HepG2 (cell line): ENCODE results near the gene MBTD1. TPM values are rescaled to one million over a fixed set of nuclear protein-coding genes. Genes with fewer than 3 reads are reported as not detected.
A peak's percentile ranks its signal among the peaks of the same experiment; 100 is the strongest.

Source experiments
- ESRRA ChIP-seq: sonication (generic); formaldehyde crosslinking; IDR thresholded peaks from 2 replicates; pipeline ENCODE4 v1.5.1; 2020; ENCODE audit warnings: mild to moderate bottlenecking, low read depth, missing genetic modification reagents
- GTF2F1 ChIP-seq: fragments of 150-350 bp; IDR thresholded peaks from 2 replicates; pipeline ENCODE4 v1.6.1; 2014; ENCODE audit warnings: low read length
- MXI1 ChIP-seq: IDR thresholded peaks from 3 replicates; pipeline ENCODE4 v1.6.1; 2012; ENCODE audit warnings: low read depth, low read length, inconsistent platforms, borderline replicate concordance
- NFIB ChIP-seq: sonication (generic); formaldehyde crosslinking; IDR thresholded peaks from 2 replicates; pipeline ENCODE4 v1.9.0; 2021; ENCODE audit warnings: missing genetic modification reagents, mild to moderate bottlenecking, borderline replicate concordance
- ZFP1 ChIP-seq: IDR thresholded peaks from 2 replicates; pipeline ENCODE4 v1.6.1; 2016
- ZFYVE20 ChIP-seq: sonication (generic); formaldehyde crosslinking; IDR thresholded peaks from 2 replicates; pipeline ENCODE4 v1.8.0; 2023; ENCODE audit warnings: low read depth, mild to moderate bottlenecking, moderate library complexity, missing genetic modification reagents, borderline replicate concordance
- ZNF230 ChIP-seq: sonication (generic); formaldehyde crosslinking; IDR thresholded peaks from 2 replicates; pipeline ENCODE4 v1.4.0; 2020; ENCODE audit warnings: mild to moderate bottlenecking, missing genetic modification reagents
- ZNF264 ChIP-seq: sonication (generic); formaldehyde crosslinking; IDR thresholded peaks from 2 replicates; pipeline ENCODE4 v1.4.0; 2020; ENCODE audit warnings: missing genetic modification reagents
- ZNF326 ChIP-seq: sonication (generic); formaldehyde crosslinking; IDR thresholded peaks from 2 replicates; pipeline ENCODE4 v1.4.0; 2020; ENCODE audit warnings: missing genetic modification reagents, borderline replicate concordance
- ZNF468 ChIP-seq: sonication (generic); formaldehyde crosslinking; IDR thresholded peaks from 2 replicates; pipeline ENCODE4 v1.8.0; 2022; ENCODE audit warnings: mild to moderate bottlenecking, moderate library complexity, missing genetic modification reagents
- ZNF629 ChIP-seq: sonication (generic); formaldehyde crosslinking; conservative IDR thresholded peaks from 2 replicates; pipeline ENCODE4 v1.5.0; 2020; ENCODE audit warnings: missing genetic modification reagents
- ZNF672 ChIP-seq: sonication (generic); formaldehyde crosslinking; IDR thresholded peaks from 2 replicates; pipeline ENCODE4 v1.8.1; 2022; ENCODE audit warnings: missing genetic modification reagents
- ZNF703 ChIP-seq: sonication (generic); formaldehyde crosslinking; IDR thresholded peaks from 2 replicates; pipeline ENCODE4 v1.5.1; 2020; ENCODE audit warnings: missing genetic modification reagents, mild to moderate bottlenecking, moderate library complexity, borderline replicate concordance
- ZNF761 ChIP-seq: sonication (generic); formaldehyde crosslinking; conservative IDR thresholded peaks from 2 replicates; pipeline ENCODE4 v1.4.0; 2020; ENCODE audit warnings: mild to moderate bottlenecking, missing genetic modification reagents
- polyA plus RNA-seq, 8 experiments: library from polyadenylated mRNA; depleted of rRNA in 3 of 8; stranded (reverse) in 7 of 8; unstranded in 1 of 8; fragments of >200 nt; fragmentation: Illumina TruSeq in 4 of 8; extraction: Trizol in 4 of 8; gene quantifications; 2 replicates each; pipeline versions ENCODE4 v1.2.1 to v1.2.3, GENCODE V29; 2011 to 2016; ENCODE audit warnings: low read depth in 4 of 8, missing spikeins in 1 of 8, mixed read lengths in 1 of 8; ENCODE audit not compliant: insufficient read depth in 1 of 8
- total RNA-seq, 5 experiments: library from RNA; depleted of rRNA; stranded (reverse); fragments of >200 nt; fragmentation: Illumina TruSeq; extraction: Trizol; gene quantifications; 2 replicates each; pipeline ENCODE4 v1.2.3, GENCODE V29; 2016; ENCODE audit warnings: low read depth in 1 of 5
- TF ChIP-seq, protein P1 (sequence below): sonication (generic); formaldehyde crosslinking; IDR thresholded peaks from 2 replicates; pipeline ENCODE4 v1.4.0; 2020; ENCODE audit warnings: missing genetic modification reagents
- TF ChIP-seq, protein P2 (sequence below): sonication (generic); formaldehyde crosslinking; IDR thresholded peaks from 2 replicates; pipeline ENCODE4 v1.4.0; 2020; ENCODE audit warnings: missing genetic modification reagents
- TF ChIP-seq, protein P3 (sequence below): sonication (generic); formaldehyde crosslinking; IDR thresholded peaks from 2 replicates; pipeline ENCODE4 v1.5.1; 2020; ENCODE audit warnings: missing genetic modification reagents, mild to moderate bottlenecking, borderline replicate concordance
- TF ChIP-seq, protein P4 (sequence below): sonication (generic); formaldehyde crosslinking; conservative IDR thresholded peaks from 2 replicates; pipeline ENCODE4 v1.8.0; 2022; ENCODE audit warnings: low read depth, missing genetic modification reagents
- TF ChIP-seq, protein P5 (sequence below): sonication (generic); formaldehyde crosslinking; IDR thresholded peaks from 2 replicates; pipeline ENCODE4 v1.5.0; 2020; ENCODE audit warnings: missing genetic modification reagents

Gene MBTD1
- total and polyA plus RNA-seq, 2 of the 13 experiments (the other 11 are each of a cell fraction or from before 2014, with no cell fraction given) = 20.9 TPM

DNA sequence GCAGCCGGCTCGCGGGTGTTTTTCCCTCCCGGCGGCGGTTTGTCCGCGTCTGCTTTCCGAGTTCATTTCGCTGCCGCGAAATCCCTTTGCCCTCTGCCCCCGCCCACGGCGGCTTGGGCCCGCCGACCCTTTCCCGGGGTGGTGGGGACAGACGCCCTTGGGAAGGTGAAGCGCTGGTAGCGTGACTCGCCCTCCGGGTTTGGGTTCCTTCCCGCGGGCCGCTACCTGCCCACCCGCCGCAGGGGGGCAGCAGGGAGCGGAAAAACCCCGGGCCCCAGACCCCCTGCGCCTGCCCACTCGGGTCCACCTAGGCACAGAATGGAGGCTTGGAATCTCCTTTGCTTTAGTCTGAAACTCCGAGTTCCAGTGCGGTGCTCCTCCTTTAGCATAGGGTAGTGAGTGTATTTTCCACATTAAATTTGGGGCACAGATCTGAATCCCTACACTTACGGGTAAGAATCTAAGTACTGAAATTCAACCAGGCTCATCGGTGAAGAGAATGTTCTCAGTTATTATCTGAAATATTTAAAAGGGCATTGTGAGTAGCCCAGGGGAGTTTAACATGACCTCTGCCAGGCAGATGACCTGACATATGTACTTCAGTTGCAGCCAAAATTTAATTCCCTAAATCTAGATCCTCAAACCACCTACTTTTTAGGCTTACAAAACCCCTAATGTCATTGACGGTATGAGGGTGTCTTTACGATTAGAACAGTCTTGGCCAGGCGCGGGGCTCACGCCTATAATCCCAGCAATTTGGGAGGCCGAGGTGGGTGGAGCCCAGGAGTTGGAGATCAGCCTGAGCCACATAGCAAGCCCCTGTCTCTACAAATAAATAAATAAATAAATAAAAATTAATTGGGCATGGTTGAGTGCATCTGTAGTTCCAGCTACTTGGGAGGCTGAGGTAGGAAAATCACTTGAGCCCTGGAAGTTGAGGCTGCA, 92.6 kb downstream of the MBTD1 start (continued):
- TF ChIP-seq, protein P1, sequence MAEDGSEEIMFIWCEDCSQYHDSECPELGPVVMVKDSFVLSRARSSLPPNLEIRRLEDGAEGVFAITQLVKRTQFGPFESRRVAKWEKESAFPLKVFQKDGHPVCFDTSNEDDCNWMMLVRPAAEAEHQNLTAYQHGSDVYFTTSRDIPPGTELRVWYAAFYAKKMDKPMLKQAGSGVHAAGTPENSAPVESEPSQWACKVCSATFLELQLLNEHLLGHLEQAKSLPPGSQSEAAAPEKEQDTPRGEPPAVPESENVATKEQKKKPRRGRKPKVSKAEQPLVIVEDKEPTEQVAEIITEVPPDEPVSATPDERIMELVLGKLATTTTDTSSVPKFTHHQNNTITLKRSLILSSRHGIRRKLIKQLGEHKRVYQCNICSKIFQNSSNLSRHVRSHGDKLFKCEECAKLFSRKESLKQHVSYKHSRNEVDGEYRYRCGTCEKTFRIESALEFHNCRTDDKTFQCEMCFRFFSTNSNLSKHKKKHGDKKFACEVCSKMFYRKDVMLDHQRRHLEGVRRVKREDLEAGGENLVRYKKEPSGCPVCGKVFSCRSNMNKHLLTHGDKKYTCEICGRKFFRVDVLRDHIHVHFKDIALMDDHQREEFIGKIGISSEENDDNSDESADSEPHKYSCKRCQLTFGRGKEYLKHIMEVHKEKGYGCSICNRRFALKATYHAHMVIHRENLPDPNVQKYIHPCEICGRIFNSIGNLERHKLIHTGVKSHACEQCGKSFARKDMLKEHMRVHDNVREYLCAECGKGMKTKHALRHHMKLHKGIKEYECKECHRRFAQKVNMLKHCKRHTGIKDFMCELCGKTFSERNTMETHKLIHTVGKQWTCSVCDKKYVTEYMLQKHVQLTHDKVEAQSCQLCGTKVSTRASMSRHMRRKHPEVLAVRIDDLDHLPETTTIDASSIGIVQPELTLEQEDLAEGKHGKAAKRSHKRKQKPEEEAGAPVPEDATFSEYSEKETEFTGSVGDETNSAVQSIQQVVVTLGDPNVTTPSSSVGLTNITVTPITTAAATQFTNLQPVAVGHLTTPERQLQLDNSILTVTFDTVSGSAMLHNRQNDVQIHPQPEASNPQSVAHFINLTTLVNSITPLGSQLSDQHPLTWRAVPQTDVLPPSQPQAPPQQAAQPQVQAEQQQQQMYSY (CRISPR knock-in tag) = no peak
- TF ChIP-seq ZNF703 (CRISPR knock-in tag) = no peak
- no peak for TF ChIP-seq GTF2F1
- no peak for TF ChIP-seq ZNF468 (CRISPR knock-in tag)
- TF ChIP-seq, protein P2, sequence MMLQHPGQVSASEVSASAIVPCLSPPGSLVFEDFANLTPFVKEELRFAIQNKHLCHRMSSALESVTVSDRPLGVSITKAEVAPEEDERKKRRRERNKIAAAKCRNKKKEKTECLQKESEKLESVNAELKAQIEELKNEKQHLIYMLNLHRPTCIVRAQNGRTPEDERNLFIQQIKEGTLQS = 0 out of 2 replicates have a peak, but pooled peaks have one; percentile 19
- TF ChIP-seq ESRRA (CRISPR knock-in tag) = no peak; the same call in none of the 2 replicates
- TF ChIP-seq NFIB (CRISPR knock-in tag) = no peak
- no peak for TF ChIP-seq ZFYVE20 (CRISPR knock-in tag)
- TF ChIP-seq MXI1 = no peak
- TF ChIP-seq ZNF761 (CRISPR knock-in tag) = no peak
- TF ChIP-seq ZNF264 = no peak
- TF ChIP-seq ZNF629 (CRISPR knock-in tag) = no peak
- TF ChIP-seq, protein P3, sequence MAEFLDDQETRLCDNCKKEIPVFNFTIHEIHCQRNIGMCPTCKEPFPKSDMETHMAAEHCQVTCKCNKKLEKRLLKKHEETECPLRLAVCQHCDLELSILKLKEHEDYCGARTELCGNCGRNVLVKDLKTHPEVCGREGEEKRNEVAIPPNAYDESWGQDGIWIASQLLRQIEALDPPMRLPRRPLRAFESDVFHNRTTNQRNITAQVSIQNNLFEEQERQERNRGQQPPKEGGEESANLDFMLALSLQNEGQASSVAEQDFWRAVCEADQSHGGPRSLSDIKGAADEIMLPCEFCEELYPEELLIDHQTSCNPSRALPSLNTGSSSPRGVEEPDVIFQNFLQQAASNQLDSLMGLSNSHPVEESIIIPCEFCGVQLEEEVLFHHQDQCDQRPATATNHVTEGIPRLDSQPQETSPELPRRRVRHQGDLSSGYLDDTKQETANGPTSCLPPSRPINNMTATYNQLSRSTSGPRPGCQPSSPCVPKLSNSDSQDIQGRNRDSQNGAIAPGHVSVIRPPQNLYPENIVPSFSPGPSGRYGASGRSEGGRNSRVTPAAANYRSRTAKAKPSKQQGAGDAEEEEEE (CRISPR knock-in tag) = no peak
- TF ChIP-seq ZNF672 (CRISPR knock-in tag) = no peak
- TF ChIP-seq, protein P4, sequence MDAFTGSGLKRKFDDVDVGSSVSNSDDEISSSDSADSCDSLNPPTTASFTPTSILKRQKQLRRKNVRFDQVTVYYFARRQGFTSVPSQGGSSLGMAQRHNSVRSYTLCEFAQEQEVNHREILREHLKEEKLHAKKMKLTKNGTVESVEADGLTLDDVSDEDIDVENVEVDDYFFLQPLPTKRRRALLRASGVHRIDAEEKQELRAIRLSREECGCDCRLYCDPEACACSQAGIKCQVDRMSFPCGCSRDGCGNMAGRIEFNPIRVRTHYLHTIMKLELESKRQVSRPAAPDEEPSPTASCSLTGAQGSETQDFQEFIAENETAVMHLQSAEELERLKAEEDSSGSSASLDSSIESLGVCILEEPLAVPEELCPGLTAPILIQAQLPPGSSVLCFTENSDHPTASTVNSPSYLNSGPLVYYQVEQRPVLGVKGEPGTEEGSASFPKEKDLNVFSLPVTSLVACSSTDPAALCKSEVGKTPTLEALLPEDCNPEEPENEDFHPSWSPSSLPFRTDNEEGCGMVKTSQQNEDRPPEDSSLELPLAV = no peak
- TF ChIP-seq ZNF326 (CRISPR knock-in tag) = no peak
- TF ChIP-seq ZNF230 (CRISPR knock-in tag) = peak; percentile 85
- no peak for TF ChIP-seq ZFP1 (CRISPR knock-in tag)
- TF ChIP-seq, protein P5, sequence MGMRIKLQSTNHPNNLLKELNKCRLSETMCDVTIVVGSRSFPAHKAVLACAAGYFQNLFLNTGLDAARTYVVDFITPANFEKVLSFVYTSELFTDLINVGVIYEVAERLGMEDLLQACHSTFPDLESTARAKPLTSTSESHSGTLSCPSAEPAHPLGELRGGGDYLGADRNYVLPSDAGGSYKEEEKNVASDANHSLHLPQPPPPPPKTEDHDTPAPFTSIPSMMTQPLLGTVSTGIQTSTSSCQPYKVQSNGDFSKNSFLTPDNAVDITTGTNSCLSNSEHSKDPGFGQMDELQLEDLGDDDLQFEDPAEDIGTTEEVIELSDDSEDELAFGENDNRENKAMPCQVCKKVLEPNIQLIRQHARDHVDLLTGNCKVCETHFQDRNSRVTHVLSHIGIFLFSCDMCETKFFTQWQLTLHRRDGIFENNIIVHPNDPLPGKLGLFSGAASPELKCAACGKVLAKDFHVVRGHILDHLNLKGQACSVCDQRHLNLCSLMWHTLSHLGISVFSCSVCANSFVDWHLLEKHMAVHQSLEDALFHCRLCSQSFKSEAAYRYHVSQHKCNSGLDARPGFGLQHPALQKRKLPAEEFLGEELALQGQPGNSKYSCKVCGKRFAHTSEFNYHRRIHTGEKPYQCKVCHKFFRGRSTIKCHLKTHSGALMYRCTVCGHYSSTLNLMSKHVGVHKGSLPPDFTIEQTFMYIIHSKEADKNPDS (CRISPR knock-in tag) = no peak
